SK-N-SH treated with all-trans-retinoic acid at 6 μM for 48 hours (cell line): ENCODE data around the gene TAS2R1.

ENCODE experiments used
- ATAC-seq: fragments of 200-7000 bp; cut with Tn5 transposase; 3 replicates; pipeline ENCODE4 v1.9.1; 2020; ENCODE audit warnings: mild to moderate bottlenecking, moderate library complexity
- BACH2 ChIP-seq: fragments of 250-450 bp; sonication (Bioruptor Pico); IDR thresholded peaks from 2 replicates; pipeline ENCODE4 v1.9.0; 2021; ENCODE audit warnings: mild to moderate bottlenecking, borderline replicate concordance
- CSDC2 ChIP-seq: fragments of 250-450 bp; sonication (Bioruptor Pico); IDR thresholded peaks from 2 replicates; pipeline ENCODE4 v1.5.0; 2020; ENCODE audit warnings: mild to moderate bottlenecking, moderate library complexity
- CSRNP3 ChIP-seq: fragments of 250-450 bp; sonication (Bioruptor Pico); IDR thresholded peaks from 2 replicates; pipeline ENCODE4 v1.5.1; 2021; ENCODE audit warnings: mild to moderate bottlenecking, moderate library complexity
- ESRRG ChIP-seq: fragments of 250-450 bp; sonication (Bioruptor Pico); IDR thresholded peaks from 2 replicates; pipeline ENCODE4 v1.6.1; 2021; ENCODE audit warnings: mild to moderate bottlenecking
- ISL1 ChIP-seq: fragments of 250-450 bp; sonication (Bioruptor Pico); IDR thresholded peaks from 2 replicates; pipeline ENCODE4 v2.1.2; 2022; ENCODE audit warnings: mild to moderate bottlenecking, moderate library complexity
- PATZ1 ChIP-seq: fragments of 250-450 bp; sonication (Bioruptor Pico); IDR thresholded peaks from 2 replicates; pipeline ENCODE4 v1.8.0; 2020; ENCODE audit warnings: mild to moderate bottlenecking, moderate library complexity, borderline replicate concordance
- POU6F1 ChIP-seq: fragments of 250-450 bp; sonication (Bioruptor Pico); IDR thresholded peaks from 2 replicates; pipeline ENCODE4 v1.8.0; 2021; ENCODE audit warnings: low read depth, mild to moderate bottlenecking, moderate library complexity, borderline replicate concordance
- PPARA ChIP-seq: fragments of 250-450 bp; sonication (Bioruptor Pico); IDR thresholded peaks from 2 replicates; pipeline ENCODE4 v1.5.0; 2020; ENCODE audit warnings: mild to moderate bottlenecking, borderline replicate concordance
- RARB ChIP-seq: fragments of 250-450 bp; sonication (Bioruptor Pico); IDR thresholded peaks from 2 replicates; pipeline ENCODE4 v1.8.0; 2021; ENCODE audit warnings: mild to moderate bottlenecking, moderate library complexity
- SNAI2 ChIP-seq: fragments of 250-450 bp; sonication (Bioruptor Pico); IDR thresholded peaks from 2 replicates; pipeline ENCODE4 v1.5.0; 2020; ENCODE audit warnings: mild to moderate bottlenecking, moderate library complexity
- TCF4 ChIP-seq: fragments of 250-450 bp; sonication (Bioruptor Pico); IDR thresholded peaks from 2 replicates; pipeline ENCODE4 v1.8.0; 2021; ENCODE audit warnings: mild to moderate bottlenecking, moderate library complexity, borderline replicate concordance
- TOX ChIP-seq: fragments of 250-450 bp; sonication (Bioruptor Pico); IDR thresholded peaks from 2 replicates; pipeline ENCODE4 v1.8.0; 2021; ENCODE audit warnings: mild to moderate bottlenecking, moderate library complexity, borderline replicate concordance
- TSHZ2 ChIP-seq: fragments of 250-450 bp; sonication (Bioruptor Pico); IDR thresholded peaks from 2 replicates; pipeline ENCODE4 v1.5.0; 2020; ENCODE audit warnings: mild to moderate bottlenecking, moderate library complexity
- ZFP3 ChIP-seq: fragments of 250-450 bp; sonication (Bioruptor Pico); IDR thresholded peaks from 2 replicates; pipeline ENCODE4 v1.5.0; 2020; ENCODE audit warnings: mild to moderate bottlenecking, moderate library complexity
- ZFP30 ChIP-seq: fragments of 450-650 bp; formaldehyde crosslinking; IDR thresholded peaks from 2 replicates; pipeline ENCODE4 v1.5.0; 2022; ENCODE audit warnings: mild to moderate bottlenecking, moderate library complexity
- ZNF565 ChIP-seq: fragments of 450-650 bp; formaldehyde crosslinking; conservative IDR thresholded peaks from 2 replicates; pipeline ENCODE4 v1.5.0; 2020; ENCODE audit warnings: low read depth, mild to moderate bottlenecking, moderate library complexity
- ZNF70 ChIP-seq: fragments of 450-650 bp; formaldehyde crosslinking; IDR thresholded peaks from 2 replicates; pipeline ENCODE4 v1.5.0; 2020; ENCODE audit warnings: mild to moderate bottlenecking, moderate library complexity
- ZNF8 ChIP-seq: fragments of 450-650 bp; formaldehyde crosslinking; IDR thresholded peaks from 2 replicates; pipeline ENCODE4 v1.5.0; 2020; ENCODE audit warnings: mild to moderate bottlenecking, moderate library complexity

TAS2R1 gene

GRCh38 chr5:9610364-9610763 lies 19.8 kb downstream of the TAS2R1 start (continued):
- TF ChIP-seq TSHZ2 (CRISPR knock-in tag) = no peak
- no peak for TF ChIP-seq PPARA (CRISPR knock-in tag)
- TF ChIP-seq CSDC2 = no peak
- no peak for TF ChIP-seq TCF4
- no peak for TF ChIP-seq ESRRG
- no peak for TF ChIP-seq RARB
- TF ChIP-seq, all 23 proteins: peak for 0

- TF ChIP-seq ZFP3 (CRISPR knock-in tag) = no peak
- peak; percentile 56 for TF ChIP-seq ISL1 (CRISPR knock-in tag)
- ATAC-seq = no peak
These were observed 22.1 kb downstream of the TAS2R1 start for GRCh38 chr5:9608093-9608492.

- TF ChIP-seq ZNF8 (CRISPR knock-in tag) = no peak
- no peak for ATAC-seq
These were observed 24.9 kb downstream of the TAS2R1 start for GRCh38 chr5:9605041-9605838.

GRCh38 chr5:9604416-9604815 lies 25.7 kb downstream of the TAS2R1 start:
- TF ChIP-seq CSDC2 (no peak), ZNF565 (CRISPR knock-in tag) (no peak), TOX (no peak), ZFP30 (CRISPR knock-in tag) (no peak), SNAI2 (no peak), PPARA (CRISPR knock-in tag) (no peak), ZFP3 (CRISPR knock-in tag) (no peak), ESRRG (no peak), ZNF70 (CRISPR knock-in tag) (no peak), TSHZ2 (CRISPR knock-in tag) (no peak), ZNF8 (CRISPR knock-in tag) (no peak), CSRNP3 (no peak), BACH2 (no peak)
- ATAC-seq = no peak

GRCh38 chr5:9601055-9601739 lies 29.0 kb downstream of the TAS2R1 start:
- ATAC-seq = no peak
- TF ChIP-seq TSHZ2 (CRISPR knock-in tag) (no peak), PATZ1 (CRISPR knock-in tag) (no peak), ISL1 (CRISPR knock-in tag) (no peak), CSRNP3 (no peak), POU6F1 (CRISPR knock-in tag) (no peak), ZFP30 (CRISPR knock-in tag) (no peak)
